COLO668 (cell line): ENCODE measurements around the gene PEAK3.
"Not testable (repeated sequence)": the region's sequence is repeated elsewhere in the genome, so short reads cannot be mapped to it uniquely, and the experiment has no call there.

ENCODE experiments used
- DNase-seq: peaks from one replicate; lab custom pipeline; 2025; ENCODE audit not compliant: unreplicated experiment; lab: John Stamatoyannopoulos, UW

Gene PEAK3

DNA sequence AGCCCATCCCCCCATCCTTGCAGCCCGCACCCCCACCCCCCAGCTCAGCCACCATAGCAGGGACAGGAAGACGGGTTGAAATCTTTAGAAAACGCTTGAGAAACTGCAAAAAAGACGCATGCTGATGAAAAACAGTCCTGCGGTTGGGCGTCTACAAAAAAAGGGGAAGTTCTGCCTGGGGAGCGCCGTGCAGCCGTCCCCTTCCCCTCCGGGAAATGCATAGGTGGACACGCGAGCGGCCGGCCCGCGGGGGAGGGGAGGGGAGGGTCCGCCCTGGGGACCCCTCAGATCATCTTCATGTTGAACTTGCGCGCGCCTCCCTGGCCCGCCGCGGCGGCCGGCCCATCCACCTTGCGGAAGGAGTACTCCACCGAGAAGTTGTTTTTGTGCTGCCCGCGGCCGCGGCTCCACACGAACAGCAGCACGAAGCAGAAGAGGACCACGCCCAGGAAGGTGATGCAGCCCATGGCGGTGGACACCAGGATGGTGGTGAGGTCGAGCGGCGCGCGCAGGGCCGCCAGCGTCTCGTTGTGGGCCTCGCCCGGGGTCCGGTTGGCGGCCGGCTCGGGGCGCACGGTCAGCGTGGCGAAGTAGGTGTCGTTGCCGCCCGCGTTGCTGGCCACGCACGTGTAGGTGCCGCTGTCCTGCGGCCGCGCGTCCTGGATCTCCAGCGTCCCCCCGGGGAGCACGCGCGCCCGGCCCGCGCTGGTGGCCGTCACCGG is 7.9 kb upstream of the PEAK3 start:
- peak; percentile 59 for DNase-seq

DNA sequence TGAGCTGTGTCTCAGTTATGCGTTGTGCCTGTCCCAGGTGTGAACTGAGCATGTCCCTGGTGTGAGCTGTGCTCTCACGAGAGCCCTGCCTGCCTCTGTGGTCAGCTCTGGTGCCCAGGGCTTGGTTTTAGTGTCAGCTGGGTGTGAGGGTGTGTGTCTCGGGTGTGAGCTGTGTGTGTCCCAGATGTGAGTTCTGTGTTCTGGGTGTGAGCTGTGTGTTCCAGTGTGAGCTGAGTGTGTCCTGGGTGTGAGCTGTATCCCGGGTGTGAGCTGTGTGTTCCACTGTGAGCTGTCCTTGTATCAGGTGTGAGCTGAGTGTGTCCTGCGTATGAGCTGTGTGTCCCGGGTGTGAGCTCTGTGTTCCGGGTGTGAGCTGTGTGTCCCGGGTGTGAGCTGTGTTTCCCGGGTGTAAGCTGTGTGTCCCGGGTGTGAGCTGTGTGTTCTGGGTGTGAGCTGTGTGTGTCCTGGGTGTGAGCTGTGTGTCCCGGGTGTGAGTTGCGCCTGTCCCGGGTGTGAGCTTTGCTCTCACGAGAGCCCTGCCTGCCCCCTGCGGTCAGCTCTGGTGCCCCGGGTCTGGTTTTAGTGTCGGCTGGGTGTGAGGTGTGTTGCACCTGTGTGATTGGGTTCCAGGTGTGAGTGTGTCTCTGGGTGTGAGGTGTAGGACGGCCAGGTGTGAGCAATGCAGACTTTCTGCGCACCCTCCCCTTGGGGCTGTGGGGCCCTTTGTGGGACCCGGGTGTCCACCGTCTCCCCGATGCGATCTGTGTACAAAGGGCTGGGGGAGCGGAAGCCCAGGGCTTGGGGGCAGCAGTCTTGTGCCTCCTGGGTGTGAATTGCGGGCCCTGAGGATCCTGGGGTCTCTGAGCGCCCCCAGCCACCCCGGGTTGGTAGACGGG is 7.1 kb upstream of the PEAK3 start:
- no peak for DNase-seq

DNA sequence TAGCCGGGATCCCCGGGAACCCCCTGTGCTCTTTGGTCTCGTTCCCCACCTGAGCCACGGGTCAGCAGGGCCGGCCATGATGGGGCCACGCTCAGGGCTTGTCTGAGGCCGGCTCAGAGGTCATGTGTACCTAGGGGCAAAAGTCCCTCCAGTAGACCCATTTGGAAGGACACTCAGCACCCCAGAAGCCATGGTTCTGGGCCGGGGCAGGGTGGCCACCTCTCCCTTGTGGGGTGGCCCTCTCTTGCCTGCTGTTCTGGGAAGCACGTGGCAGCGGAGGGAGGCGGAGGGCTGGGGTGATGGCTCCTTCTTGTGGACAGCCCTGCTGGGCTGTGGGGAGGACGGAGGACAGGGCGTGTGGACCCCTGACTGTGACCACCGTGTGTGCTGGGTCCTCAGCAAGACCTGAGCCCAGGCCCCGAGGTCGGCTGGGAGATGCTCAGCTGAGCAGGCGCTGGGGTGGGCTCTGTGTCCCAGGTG is 6.4 kb upstream of the PEAK3 start:
- DNase-seq: no peak

DNA sequence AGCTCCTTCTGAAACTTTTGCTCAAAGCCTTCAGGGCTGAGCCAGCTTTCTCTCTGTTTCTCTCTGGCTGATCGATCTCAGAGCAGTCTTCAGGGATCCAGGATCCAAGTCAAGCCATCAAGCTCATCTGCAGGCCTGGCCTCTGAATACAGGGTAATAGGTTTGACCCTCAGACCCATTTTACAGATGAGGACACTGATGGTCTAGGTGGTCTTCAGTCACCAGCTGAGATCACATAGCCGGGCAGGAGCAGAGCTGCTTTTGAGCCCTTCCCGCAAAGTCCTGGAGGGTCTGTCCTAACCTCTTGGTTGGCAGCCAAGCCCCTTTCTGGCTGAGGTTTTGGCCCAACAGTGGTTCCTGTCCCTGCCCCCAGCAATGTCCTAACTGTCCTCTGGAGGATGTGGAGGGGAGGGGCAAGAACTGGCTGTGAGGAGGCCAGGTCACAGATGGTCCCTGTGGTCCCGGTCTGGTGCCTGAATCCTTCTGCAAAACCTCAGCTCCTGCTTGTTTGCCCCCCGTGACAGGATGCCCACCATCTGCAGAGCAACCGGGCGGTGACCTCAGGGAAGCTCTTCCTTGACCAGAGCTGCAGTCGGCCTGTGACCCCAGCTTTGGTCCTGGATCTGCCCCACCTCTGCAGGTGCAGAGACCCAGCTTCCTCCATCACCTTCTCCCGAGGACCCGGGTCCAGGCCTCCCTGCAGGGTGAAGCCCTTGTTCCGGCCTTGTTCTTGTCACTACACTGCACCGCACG is 5.8 kb upstream of the PEAK3 start:
- no peak for DNase-seq

DNA sequence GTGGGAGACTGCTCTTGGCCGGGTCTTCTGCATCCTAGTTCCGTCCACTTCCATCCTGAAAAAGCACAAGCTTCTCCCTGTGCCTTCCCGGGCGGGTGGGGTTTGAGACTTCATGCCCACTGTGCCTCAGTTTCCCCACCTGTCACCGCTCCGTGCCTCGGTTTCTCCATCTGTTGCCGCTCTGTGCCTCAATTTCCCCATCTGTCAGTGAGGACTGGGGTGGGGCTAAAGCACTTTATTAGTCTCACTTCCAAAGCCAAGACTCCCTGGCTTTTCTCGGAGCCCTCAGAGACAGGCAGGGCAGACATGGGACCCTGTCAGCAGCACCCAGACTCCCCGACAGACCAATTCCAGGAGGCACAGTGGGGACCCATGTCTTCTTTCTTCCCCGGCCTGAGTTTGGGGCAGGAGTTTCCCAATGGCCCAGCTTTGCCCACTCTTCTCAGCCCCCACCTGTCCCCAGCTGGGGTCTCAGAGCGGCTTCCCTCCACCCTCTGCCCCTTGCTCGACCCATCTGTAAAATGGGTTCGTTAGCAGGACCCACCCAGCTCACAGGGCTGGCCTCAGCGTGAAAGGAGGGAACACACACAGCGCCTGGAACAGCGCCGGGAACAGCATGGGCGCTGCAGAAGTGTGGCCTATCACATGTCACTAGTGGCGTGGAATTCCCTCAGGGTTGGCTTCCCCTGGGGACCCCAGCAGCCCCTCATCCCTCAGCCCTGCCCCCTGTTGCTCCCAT is 4.6 kb upstream of the PEAK3 start:
- DNase-seq: no peak

DNA sequence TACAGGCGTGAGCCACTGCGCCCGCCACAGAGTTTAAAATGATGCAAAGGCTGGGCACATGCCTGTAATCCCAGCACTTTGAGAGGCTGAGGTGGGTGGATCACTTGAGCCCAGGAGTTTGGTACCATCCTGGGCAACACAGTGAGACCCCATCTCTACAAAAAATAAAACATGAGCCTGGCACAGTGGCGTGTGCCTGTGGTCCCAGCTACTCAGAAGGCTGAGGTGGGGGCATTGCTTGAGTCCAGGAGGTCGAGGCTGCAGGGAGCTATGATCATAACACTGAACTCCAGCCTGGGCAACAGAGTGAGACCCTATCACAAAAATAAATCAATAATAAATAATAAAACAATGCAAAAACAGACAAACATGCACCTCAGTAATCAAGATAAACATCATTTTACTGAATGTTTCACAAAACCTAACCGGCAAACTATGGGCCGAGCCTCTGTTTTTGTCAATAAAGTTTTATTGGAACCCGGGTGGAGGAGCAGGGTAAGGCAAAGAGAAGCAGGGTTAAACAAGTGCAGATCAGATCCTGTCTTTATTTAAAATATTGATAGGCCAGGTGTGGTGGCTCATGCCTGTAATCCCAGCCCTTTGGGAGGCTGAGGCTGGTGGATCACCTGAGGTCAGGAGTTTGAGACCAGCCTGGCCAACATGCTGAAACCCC is 2.0 kb upstream of the PEAK3 start:
- DNase-seq: no peak

DNA sequence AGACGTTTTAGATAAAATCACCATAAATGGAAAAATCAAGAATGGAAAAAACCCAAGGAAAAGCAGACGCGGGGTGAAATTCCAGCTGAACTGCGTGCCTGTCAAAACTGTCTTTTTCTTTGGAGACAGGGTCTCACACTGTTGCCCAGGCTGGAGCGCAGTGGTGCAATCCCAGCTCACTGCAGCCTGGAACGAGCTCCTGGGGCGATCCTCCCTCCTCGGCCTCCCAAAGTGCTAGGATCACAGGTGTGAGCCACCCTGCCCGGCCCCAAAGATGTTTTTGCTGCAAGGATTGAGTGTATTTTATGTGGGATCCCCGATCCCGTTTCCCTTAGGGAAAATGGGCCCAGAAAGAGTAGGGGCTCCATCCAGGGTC is 875 bp upstream of the PEAK3 start:
- no peak for DNase-seq

DNA sequence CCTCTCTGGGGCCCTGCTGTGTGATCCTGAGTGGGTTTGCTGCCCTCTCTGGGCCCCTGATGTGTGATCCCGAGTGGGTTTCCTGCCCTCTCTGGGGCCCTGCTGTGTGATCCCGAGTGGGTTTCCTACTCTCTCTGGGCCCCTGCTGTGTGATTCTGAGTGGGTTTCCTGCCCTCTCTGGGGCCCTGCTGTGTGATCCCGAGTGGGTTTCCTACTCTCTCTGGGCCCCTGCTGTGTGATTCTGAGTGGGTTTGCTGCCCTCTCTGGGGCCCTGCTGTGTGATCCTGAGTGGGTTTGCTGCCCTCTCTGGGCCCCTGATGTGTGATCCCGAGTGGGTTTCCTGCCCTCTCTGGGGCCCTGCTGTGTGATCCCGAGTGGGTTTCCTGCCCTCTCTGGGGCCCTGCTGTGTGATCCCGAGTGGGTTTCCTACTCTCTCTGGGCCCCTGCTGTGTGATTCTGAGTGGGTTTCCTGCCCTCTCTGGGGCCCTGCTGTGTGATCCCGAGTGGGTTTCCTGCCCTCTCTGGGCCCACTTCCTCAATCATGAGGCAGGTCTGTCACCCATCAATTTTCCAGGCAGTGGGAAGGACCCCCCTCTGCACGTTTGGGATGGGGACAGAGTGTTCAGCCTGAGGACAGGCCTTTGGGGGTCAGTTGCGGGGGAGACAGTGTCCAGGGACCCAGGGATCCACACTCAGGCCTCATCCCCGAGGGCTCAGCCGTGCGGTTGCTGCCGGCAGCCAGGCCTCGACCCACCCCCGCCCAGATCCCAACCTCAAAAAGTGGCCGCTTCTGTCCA is 512 bp downstream of the PEAK3 start:
- not testable (repeated sequence) for DNase-seq

DNA sequence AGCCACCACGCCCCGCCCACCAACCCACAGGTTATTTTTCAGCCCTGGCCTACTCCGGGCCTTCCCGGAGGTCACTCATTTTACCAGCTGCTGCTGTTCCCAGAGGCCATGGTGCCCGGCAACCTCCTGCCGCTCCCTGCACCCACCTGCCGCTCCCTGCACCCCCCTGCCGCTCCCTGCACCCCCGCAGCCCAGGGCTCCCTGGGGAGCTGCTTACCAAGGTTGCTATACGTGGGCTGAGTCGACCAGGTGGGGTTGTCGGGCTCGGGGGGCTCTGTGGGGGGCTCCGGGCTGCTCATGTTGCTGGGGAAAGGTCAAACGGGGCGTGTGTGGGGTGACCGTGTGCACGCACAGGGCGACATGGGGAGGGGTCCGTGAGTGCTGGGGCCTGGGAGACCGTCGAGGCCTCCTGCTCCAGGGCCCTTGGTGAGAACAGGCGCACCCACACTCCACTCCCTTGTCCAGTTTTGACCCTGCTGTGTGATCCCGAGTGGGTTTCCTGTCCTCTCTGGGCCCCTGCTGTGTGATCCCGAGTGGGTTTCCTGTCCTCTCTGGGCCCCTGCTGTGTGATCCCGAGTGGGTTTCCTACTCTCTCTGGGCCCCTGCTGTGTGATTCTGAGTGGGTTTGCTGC is 1.2 kb downstream of the PEAK3 start:
- DNase-seq: no peak

DNA sequence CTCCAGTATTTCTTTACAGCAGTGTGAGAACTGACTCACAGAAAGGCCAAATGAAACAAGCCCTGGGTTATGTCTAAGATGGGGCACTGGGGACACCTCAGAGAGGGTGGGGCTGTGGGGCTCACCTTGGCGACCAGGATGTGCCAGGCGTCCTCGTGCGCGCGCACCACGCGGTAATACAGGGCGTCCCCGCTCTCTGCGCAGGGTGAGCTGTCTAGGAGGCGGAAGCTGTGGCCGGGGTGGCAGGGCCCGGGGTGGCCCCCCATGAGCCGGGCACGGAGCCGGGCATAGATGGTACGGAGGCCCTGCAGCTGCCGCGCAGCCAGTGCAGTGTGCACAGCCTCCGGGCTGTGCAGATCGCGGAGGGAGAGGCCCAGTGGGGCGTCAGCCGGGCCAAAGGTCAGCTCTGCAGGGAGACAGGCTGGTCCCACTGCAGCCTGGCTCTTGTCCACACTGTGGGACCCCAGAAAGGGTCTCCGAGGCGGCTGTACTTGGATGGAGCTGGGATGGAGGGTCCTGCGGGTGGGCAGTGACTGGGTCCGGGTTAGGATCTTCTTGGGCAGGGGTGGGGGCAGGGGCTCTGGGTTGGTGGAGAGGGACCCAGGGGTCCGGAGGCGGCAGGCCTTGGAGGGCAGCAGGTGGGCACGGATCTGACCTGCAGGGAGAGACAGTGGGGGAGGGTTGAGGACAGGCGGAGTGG is 3.4 kb downstream of the PEAK3 start:
- DNase-seq: no peak

DNA sequence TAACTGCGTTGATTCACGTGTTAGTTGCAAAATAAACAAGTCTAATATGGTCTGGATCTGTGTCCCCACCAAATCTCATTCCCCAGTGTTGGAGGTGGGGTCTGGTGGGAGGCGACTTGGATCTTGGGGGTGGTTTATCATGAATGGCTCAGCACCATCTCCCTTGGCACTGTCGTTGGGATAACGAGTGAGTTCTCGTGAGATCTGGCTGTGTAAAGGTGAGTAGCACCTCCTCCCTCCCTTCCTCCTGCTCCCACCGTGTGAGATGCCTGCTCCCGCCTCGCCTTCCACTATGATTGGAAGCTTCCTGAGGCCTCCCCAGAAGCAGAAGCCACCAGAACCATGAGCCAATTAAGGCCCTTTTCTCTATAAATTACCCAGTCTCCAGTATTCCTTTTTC is 4.8 kb downstream of the PEAK3 start:
- no peak for DNase-seq

DNA sequence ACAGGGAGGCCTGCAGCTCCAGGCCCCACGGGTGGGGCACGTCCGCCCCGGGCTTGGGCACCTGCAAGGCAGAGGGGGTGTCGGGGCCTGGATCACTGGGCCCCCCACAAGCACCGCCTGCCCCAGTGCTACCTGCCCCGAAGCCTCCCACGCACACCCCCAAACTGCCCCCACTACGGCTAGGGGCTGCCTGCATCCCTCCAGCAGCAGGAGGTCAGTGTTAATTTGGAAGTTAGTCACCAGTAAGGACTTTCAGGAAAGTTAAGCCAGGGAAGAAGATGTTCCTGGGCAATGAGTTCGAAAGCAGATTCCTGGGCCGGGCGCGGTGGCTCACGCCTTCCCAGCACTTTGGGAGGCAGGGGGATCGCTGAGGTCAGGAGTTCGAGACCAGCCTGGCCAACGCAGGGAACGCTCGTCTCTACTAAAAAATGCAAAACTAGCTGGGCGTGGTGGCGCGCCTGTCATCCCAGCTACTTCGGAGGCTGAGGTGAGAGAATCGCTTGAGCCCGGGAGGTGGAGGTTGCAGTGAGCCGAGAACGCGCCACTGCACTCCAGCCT is 5.5 kb downstream of the PEAK3 start:
- no peak for DNase-seq

DNA sequence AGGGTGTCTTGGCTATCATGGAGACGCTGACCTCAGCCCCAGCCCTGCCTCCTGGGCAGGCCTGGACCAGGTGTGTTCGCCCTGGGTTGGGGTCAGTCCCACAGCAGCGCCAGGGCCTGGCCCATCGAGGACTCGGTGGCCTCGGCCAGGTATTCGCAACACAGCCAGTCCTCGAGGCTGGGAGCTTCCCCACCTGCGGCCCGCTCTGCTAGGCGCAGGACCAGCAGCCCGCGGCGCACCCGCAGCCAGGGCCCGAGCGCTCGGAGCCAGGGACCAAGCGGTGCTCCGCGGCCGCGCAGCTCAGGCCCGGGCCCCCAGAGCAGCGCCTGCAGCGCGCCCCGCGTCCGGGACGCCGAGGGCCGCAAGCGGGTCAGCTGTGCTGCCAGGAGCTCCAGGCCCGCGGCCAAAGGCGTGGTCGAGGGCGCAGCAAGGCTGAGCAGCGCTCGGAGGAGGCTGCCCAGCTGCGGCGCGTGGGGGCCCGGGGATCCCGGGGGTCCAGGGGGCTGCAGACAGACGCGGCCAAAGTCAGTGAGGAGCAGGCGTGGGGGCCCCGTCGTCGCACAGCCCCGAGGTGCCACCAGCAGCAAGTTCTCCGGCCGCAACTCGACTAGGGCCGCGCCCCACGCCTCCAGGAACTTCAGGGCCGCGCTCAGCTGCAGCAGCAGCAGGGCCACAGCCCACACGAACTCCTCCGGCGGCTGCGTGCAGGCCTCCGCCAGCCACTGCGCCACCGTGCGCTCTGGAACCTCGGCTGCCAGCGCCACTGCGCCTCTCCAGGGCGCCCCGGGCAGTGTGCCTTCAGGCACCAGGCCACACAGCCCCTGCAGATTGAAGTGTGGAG is 6.2 kb downstream of the PEAK3 start:
- DNase-seq: no peak

DNA sequence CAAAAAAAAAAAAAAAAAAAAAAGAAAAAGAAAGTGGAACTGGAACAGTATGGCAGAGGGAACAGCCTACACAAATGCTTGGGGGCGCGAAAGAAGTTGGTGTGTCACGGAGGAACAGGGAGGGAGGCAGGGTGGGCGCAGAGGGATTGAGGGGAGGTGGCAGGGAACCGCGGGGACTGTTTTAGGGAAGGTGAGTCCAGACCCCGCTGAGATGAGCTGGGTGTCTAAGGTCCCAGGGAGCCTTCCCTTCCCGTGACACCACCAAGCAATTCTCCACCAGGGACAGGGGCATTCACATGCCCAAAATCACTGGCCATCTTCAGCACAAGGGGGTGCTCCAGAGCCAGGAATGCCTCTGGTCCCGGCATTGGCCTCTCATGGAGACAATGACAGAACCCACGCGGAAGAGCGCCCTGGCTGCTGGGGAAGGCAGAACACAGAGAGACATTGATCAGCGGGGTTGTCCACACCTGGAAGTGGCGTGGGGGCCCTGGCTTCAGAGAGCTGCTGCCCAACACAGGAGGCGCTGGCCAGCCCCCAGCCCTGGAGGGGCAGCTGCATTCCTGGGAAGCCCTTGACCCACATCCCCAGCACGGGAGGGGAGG is 6.9 kb downstream of the PEAK3 start:
- peak; percentile 80 for DNase-seq

DNA sequence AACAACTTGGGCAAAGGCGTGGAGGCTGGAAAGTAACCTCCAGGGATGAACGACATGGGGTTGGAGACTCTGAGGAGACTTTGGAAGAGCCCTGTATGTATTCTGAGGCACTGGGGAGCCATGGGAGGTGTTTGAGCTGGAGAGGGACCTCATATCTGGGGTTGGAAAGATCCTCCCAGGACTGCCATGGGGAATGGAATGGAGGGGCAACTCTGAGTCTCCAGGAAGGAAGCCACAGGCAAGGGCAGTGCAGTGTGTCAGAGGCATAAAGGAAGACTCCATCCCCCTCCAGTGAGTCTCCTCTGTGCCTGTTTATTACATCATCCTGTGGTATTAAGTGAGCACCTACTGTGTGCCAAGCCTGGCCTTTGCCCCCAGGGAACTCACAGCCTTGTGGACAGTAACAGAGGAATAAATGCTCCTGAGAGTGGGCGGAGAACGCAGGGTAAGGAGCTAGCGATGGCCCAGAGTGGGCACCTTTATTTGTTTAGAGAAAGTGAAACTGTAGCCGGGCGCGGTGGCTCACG is 7.7 kb downstream of the PEAK3 start:
- DNase-seq: no peak

DNA sequence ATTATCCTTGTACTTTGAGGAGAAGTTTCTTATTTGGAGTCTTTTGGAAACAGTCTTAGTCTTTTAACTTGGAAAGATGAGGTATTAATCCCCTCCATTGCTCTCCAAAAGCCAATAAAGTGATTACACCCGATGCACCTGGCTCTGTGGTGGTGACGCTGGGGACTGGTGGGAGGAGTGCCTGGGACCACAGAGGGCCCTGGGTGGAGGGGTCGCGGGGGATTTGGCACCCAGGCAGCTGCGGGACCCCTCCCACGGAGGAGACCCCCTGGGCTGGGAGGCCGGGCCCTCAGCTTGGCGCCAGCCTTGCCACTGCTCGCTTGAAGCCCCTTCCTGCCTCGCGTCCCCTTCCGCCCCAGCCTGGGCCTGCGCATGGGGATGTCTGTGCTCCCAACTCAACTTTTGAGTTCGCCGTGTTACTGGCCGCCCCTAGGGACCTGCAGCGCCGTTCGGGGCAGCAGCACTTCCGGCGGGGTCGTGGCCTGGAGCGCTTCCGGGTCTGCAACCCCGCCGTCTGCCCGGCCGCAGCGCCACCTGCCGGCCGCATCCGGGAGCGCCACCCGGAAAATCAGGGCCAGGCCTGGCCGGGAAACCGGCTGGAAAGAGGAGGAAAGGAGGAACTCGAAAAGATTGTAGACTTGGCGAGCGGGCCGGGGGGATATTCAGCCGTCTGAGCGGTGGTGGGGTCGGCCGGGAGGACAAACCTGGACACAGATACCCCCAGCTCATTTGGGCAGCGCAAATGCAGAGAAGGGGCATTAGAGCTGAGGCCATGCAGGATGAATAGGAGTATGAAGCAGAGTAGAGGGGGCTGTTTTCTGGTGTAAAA is 8.4 kb downstream of the PEAK3 start:
- peak; percentile 88 for DNase-seq
